ENCODE measurements around the gene UBN1. TPM values are rescaled to one million over a fixed set of nuclear protein-coding genes. Genes with fewer than 3 reads are reported as not detected.

The UBN1 gene
- total and polyA plus RNA-seq, 2 of the 13 experiments (the other 11 are each of a cell fraction or from before 2014, with no cell fraction given) = 10.6 to 23.5 TPM

DNA sequence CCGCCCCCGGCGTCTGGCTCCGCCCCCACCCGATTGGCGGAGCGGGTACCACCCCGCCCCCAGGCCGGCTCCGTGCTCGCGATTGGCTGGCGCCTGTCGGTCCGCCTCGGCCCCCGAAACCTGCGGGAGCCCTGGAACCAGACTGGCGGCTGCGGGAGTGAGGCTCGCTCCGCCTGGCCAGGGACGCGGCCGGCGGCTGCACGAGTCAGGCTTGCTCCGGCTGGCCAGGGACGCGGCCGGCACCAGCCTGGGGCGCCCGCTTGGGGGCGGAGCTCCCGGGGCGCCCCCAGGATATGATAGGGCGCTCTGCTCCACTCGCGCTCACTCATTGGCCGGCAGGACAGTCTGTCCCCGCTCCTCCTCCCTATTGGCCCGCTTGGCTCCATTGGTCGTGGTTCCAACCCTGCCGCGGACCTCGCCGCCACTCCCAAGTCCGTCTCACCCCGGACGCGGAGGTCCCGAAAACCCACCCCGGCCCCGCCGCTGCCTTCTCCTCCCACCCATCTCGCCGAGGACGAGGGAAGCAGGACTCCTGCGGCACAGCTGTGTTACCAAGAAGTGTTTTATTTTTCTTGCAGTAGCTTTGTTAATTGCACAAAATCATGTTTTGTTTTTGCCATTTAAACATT, 44.5 kb upstream of the UBN1 start (continued):
- no peak for TF ChIP-seq PHB2 (IDR thresholded peaks at IDR 0.05; ENCODE audit: partially characterized antibody)
- peak; percentile 6; the same call in 1 of the 2 replicates for TF ChIP-seq MYC (CRISPR knock-in tag; IDR thresholded peaks at IDR 0.05; ENCODE audit: borderline replicate concordance)
- TF ChIP-seq HNRNPH1 (optimal IDR thresholded peaks at IDR 0.05; ENCODE audit: low read depth, low read length) = no peak
- peak; percentile 41; the same call in 1 of the 2 replicates for TF ChIP-seq RAD21 (CRISPR knock-in tag; IDR thresholded peaks at IDR 0.05)
- no peak for TF ChIP-seq ZNF713 (CRISPR knock-in tag; IDR thresholded peaks at IDR 0.05)
- TF ChIP-seq ZNF335 (CRISPR knock-in tag; IDR thresholded peaks at IDR 0.05) = no peak
- TF ChIP-seq ZNF274 (CRISPR knock-in tag; IDR thresholded peaks at IDR 0.05) = 0 out of 2 replicates have a peak, but pooled peaks have one; percentile 3
- peak; percentile 53; the same call in 1 of the 2 replicates for TF ChIP-seq RFXAP (CRISPR knock-in tag; IDR thresholded peaks at IDR 0.05; ENCODE audit: borderline replicate concordance)
- TF ChIP-seq RXRA (CRISPR knock-in tag; IDR thresholded peaks at IDR 0.05) = 0 out of 2 replicates have a peak, but pooled peaks have one; percentile 34
- TF ChIP-seq MIER2 (CRISPR knock-in tag; IDR thresholded peaks at IDR 0.05) = no peak
- no peak for TF ChIP-seq ZNF879 (CRISPR knock-in tag; IDR thresholded peaks at IDR 0.05)
- TF ChIP-seq ZNF672 (CRISPR knock-in tag; IDR thresholded peaks at IDR 0.05) = no peak
- no peak for TF ChIP-seq CREM (IDR thresholded peaks at IDR 0.05)
- no peak for TF ChIP-seq CREM (CRISPR knock-in tag; IDR thresholded peaks at IDR 0.05)
- TF ChIP-seq KLF6 (CRISPR knock-in tag; IDR thresholded peaks at IDR 0.05) = peak; percentile 60; the same call in 1 of the 2 replicates
- no peak for TF ChIP-seq MEIS2 (CRISPR knock-in tag; IDR thresholded peaks at IDR 0.05)
- TF ChIP-seq MAFG (CRISPR knock-in tag; IDR thresholded peaks at IDR 0.05) = no peak
- TF ChIP-seq ELF1 (CRISPR knock-in tag; IDR thresholded peaks at IDR 0.05) = peak; percentile 42
- TF ChIP-seq ZNF589 (CRISPR knock-in tag; conservative IDR thresholded peaks at IDR 0.05) = no peak
- TF ChIP-seq, protein P1, sequence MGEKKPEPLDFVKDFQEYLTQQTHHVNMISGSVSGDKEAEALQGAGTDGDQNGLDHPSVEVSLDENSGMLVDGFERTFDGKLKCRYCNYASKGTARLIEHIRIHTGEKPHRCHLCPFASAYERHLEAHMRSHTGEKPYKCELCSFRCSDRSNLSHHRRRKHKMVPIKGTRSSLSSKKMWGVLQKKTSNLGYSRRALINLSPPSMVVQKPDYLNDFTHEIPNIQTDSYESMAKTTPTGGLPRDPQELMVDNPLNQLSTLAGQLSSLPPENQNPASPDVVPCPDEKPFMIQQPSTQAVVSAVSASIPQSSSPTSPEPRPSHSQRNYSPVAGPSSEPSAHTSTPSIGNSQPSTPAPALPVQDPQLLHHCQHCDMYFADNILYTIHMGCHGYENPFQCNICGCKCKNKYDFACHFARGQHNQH (CRISPR knock-in tag; IDR thresholded peaks at IDR 0.05) = 0 out of 2 replicates have a peak, but pooled peaks have one; percentile 42
- TF ChIP-seq ZSCAN29 (CRISPR knock-in tag; conservative IDR thresholded peaks at IDR 0.05) = no peak
- TF ChIP-seq JUN (CRISPR knock-in tag; IDR thresholded peaks at IDR 0.05) = no peak
- no peak for TF ChIP-seq ZBTB42 (CRISPR knock-in tag; IDR thresholded peaks at IDR 0.05)
- TF ChIP-seq, protein P2, sequence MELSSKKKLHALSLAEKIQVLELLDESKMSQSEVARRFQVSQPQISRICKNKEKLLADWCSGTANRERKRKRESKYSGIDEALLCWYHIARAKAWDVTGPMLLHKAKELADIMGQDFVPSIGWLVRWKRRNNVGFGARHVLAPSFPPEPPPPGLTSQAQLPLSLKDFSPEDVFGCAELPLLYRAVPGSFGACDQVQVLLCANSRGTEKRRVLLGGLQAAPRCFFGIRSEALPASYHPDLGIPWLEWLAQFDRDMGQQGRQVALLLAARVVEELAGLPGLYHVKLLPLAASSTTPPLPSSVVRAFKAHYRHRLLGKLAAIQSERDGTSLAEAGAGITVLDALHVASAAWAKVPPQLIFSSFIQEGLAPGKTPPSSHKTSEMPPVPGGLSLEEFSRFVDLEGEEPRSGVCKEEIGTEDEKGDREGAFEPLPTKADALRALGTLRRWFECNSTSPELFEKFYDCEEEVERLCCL (CRISPR knock-in tag; IDR thresholded peaks at IDR 0.05; ENCODE audit: borderline replicate concordance) = no peak

Data from HepG2 (cell line).